NCI-H524 (cell line): Measurements from ENCODE around the gene ECHDC3.
A peak's percentile ranks its signal among the peaks of the same experiment; 100 is the strongest.
"Not testable (repeated sequence)": the region's sequence is repeated elsewhere in the genome, so short reads cannot be mapped to it uniquely, and the experiment has no call there.

Source experiments
- DNase-seq, 2 experiments: peaks; one replicate each; lab custom pipeline; 2025; lab: John Stamatoyannopoulos, UW

ECHDC3 gene

GRCh38 chr10:11715815-11716494, 26.2 kb upstream of the ECHDC3 start:
- no peak for DNase-seq

- DNase-seq = no peak
These were observed 25.5 kb upstream of the ECHDC3 start for GRCh38 chr10:11716686-11717085.

- DNase-seq = no peak
These were observed 22.5 kb upstream of the ECHDC3 start for GRCh38 chr10:11719496-11720259.

- DNase-seq = no peak
These were observed 21.9 kb upstream of the ECHDC3 start for GRCh38 chr10:11720260-11720741.

GRCh38 chr10:11721806-11722205, 20.4 kb upstream of the ECHDC3 start:
- no peak for DNase-seq

GRCh38 chr10:11723359-11723758, 18.8 kb upstream of the ECHDC3 start:
- no peak for DNase-seq

- DNase-seq = peak in 1 of 2 experiments; percentile 55
These were observed 17.0 kb upstream of the ECHDC3 start for GRCh38 chr10:11724938-11725776.

GRCh38 chr10:11725912-11726311, 16.3 kb upstream of the ECHDC3 start:
- no peak for DNase-seq

GRCh38 chr10:11727563-11727962, 14.6 kb upstream of the ECHDC3 start:
- no peak for DNase-seq

GRCh38 chr10:11728353-11728752, 13.8 kb upstream of the ECHDC3 start:
- no peak for DNase-seq

- DNase-seq = no peak
These were observed 12.3 kb upstream of the ECHDC3 start for GRCh38 chr10:11729790-11730315.

GRCh38 chr10:11730779-11731178, 11.4 kb upstream of the ECHDC3 start:
- DNase-seq = no peak

- DNase-seq = not testable (repeated sequence)
These were observed 5.4 kb upstream of the ECHDC3 start for GRCh38 chr10:11736767-11737166.

GRCh38 chr10:11737258-11738032, 4.7 kb upstream of the ECHDC3 start:
- not testable (repeated sequence) for DNase-seq

- DNase-seq = no peak
These were observed 1.3 kb upstream of the ECHDC3 start for GRCh38 chr10:11740907-11741306.

GRCh38 chr10:11741608-11742007, 574 bp upstream of the ECHDC3 start:
- no peak for DNase-seq

- DNase-seq = no peak
These were observed 657 bp downstream of the ECHDC3 start for GRCh38 chr10:11742779-11743298.

- no peak for DNase-seq
These were observed 1.5 kb downstream of the ECHDC3 start for GRCh38 chr10:11743461-11744338.

GRCh38 chr10:11745045-11745444, 2.9 kb downstream of the ECHDC3 start:
- DNase-seq = no peak

- DNase-seq = no peak
These were observed 4.8 kb downstream of the ECHDC3 start for GRCh38 chr10:11746883-11747539.
